ENCODE data around the gene RBM8A. TPM values are rescaled to one million over a fixed set of nuclear protein-coding genes. Genes with fewer than 3 reads are reported as not detected.

RBM8A gene
- total RNA-seq, 1 donor from 2014 or later = 178 TPM

DNA sequence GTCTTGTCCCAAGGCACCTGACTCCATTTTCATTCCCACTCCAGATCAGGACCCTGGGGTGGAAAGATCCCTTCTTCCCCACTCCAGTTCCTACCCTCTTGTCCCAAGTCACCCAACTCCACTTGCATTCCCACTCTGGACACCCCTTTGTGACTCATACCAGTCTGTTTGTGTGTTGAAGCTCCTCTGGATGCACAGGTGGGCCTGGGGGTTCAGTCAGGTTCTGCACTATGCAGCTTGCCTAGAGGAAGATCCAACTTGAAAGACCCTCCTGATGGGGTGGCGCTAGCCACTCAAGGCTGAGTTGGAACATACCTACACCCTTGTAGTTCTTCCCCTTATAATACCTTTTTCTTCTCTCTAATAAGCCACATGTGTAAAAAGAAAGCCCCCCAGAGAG is 31.8 kb downstream of the RBM8A start:
- TF ChIP-seq, protein P1, sequence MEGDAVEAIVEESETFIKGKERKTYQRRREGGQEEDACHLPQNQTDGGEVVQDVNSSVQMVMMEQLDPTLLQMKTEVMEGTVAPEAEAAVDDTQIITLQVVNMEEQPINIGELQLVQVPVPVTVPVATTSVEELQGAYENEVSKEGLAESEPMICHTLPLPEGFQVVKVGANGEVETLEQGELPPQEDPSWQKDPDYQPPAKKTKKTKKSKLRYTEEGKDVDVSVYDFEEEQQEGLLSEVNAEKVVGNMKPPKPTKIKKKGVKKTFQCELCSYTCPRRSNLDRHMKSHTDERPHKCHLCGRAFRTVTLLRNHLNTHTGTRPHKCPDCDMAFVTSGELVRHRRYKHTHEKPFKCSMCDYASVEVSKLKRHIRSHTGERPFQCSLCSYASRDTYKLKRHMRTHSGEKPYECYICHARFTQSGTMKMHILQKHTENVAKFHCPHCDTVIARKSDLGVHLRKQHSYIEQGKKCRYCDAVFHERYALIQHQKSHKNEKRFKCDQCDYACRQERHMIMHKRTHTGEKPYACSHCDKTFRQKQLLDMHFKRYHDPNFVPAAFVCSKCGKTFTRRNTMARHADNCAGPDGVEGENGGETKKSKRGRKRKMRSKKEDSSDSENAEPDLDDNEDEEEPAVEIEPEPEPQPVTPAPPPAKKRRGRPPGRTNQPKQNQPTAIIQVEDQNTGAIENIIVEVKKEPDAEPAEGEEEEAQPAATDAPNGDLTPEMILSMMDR (IDR thresholded peaks at IDR 0.05) = no peak
- DNase-seq (no peak), ATAC-seq (ENCODE audit: low read depth) (no peak)
- Mint-ChIP-seq H3K36me3 (ENCODE audit: low read depth) (peaks cover 1% of the 10 kb centered on the region), H3K4me3 (no peak overlapping the region), H3K9me3 (no peaks in the 10 kb centered on the region), H3K4me1 (no peaks in the 10 kb centered on the region), H3K27me3 (no peaks in the 10 kb centered on the region), H3K27ac (no peak overlapping the region)
- intact Hi-C loops (cut with micrococcal nuclease) = no loop called here
- ChIA-PET POLR2A (interaction anchor here (0.6 to 1.2 kb wide), 2 partner anchors 9 to 32 kb away, joined by 4 to 5 read pairs; partner anchors contain the start of gene RBM8A), CTCF (interaction anchor here (0.6 to 1.5 kb wide), 2 partner anchors 13 to 69 kb away, joined by 3 to 4 read pairs; partner anchors contain the start of genes ANKRD34A and POLR3GL)

DNA sequence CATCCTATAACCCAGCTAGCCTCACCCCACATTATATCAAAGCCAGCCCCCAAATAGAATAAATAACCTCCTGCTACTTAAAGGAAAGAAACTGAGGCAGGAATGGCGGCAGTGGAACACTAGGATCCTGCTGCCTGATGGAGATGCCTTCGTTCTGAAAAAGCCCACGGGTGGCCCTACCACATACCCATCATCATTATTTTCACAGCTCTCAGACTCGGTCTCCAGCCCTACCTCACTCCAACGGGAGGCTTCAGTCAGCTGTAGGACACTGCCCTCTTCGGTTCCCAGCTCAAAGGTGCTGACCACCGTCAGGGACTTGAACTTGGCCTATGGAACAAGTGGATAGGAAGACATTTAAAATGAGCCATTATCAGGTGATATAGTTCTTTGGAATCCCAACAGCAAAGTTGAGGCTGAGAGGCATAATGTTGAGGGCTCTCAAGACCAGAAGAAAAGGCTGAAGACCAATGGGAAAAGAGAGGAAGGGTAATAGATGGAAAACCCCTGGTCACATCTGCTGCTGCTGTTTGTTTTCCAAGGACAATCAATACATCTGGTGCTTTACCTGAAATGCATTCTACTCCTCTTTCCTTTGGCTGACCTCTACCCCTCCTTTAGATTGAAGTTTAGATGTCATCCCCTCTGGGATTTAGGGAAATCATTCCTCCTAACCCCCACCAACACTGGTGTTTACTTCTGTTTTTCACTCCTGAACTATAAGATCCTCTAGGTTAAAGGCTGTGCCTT is 33.8 kb downstream of the RBM8A start:
- H3K27ac Mint-ChIP-seq = no peak overlapping the region
- H3K4me3 Mint-ChIP-seq = no peak overlapping the region
- no peaks in the 10 kb centered on the region for H3K9me3 Mint-ChIP-seq
- TF ChIP-seq, protein P1 (IDR thresholded peaks at IDR 0.05) = no peak
- intact Hi-C loops (cut with micrococcal nuclease) = loop anchor here (2.0 kb wide), 1 partner anchor 17 kb away; the partner anchor contains the start of gene ITGA10
- ChIA-PET POLR2A (no interaction called here), CTCF (interaction anchor here (0.8 to 2.4 kb wide), 3 partner anchors 16 to 118 kb away, joined by 4 to 12 read pairs (median 4); partner anchors contain the start of genes ITGA10 and PEX11B)
- no peak for ATAC-seq (ENCODE audit: low read depth)
- no peaks in the 10 kb centered on the region for H3K36me3 Mint-ChIP-seq (ENCODE audit: low read depth)
- no peak for DNase-seq
- H3K4me1 Mint-ChIP-seq = no peaks in the 10 kb centered on the region
- no peaks in the 10 kb centered on the region for H3K27me3 Mint-ChIP-seq

DNA sequence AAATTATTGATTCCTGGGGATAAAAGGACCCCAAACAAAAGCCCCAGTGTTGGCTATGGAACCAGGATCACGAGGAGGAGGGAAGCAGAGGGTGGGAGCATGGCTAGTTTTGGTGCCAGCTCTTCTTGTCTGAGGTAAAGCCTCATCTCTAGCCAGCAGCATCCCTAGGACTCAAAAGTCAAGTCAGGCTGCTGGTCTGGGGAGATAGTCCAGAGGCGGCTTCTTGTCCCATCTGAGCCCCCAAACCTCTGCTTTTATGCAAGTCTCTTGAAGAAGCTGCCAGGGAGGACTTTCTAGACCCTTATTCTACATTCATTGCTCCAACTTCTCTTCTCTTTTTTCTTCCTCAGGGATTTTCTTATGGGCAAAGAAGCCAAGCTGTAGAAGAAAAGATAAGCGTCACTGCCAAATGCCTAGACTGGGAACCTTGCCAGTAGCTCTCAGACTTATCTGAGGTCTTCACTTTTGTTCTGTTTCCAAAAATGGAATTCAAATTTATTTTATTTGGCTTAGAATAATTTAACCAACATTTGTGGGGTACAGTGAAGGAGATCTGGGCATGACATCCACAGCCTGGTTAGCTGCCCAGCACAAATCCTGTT is 34.7 kb downstream of the RBM8A start:
- CTCF ChIA-PET = interaction anchor here (0.8 to 2.4 kb wide), 10 partner anchors 13 to 119 kb away, joined by 3 to 12 read pairs (median 4); partner anchors contain the start of genes ITGA10, NUDT17, PEX11B and PIAS3
- TF ChIP-seq, protein P1 (IDR thresholded peaks at IDR 0.05) = no peak
- Mint-ChIP-seq H3K36me3 (ENCODE audit: low read depth) (no peaks in the 10 kb centered on the region), H3K4me3 (no peak overlapping the region), H3K27ac (no peak overlapping the region), H3K9me3 (no peaks in the 10 kb centered on the region), H3K4me1 (no peaks in the 10 kb centered on the region), H3K27me3 (no peaks in the 10 kb centered on the region)
- intact Hi-C loops (cut with micrococcal nuclease) = loop anchor here (2.0 kb wide), 1 partner anchor 18 kb away; the partner anchor contains the start of gene ITGA10
- POLR2A ChIA-PET = interaction anchor here (0.5 to 1.3 kb wide), 3 partner anchors 26 to 37 kb away, joined by 3 read pairs; partner anchors contain the start of genes PEX11B and RBM8A
- ATAC-seq (ENCODE audit: low read depth) (no peak), DNase-seq (no peak)

DNA sequence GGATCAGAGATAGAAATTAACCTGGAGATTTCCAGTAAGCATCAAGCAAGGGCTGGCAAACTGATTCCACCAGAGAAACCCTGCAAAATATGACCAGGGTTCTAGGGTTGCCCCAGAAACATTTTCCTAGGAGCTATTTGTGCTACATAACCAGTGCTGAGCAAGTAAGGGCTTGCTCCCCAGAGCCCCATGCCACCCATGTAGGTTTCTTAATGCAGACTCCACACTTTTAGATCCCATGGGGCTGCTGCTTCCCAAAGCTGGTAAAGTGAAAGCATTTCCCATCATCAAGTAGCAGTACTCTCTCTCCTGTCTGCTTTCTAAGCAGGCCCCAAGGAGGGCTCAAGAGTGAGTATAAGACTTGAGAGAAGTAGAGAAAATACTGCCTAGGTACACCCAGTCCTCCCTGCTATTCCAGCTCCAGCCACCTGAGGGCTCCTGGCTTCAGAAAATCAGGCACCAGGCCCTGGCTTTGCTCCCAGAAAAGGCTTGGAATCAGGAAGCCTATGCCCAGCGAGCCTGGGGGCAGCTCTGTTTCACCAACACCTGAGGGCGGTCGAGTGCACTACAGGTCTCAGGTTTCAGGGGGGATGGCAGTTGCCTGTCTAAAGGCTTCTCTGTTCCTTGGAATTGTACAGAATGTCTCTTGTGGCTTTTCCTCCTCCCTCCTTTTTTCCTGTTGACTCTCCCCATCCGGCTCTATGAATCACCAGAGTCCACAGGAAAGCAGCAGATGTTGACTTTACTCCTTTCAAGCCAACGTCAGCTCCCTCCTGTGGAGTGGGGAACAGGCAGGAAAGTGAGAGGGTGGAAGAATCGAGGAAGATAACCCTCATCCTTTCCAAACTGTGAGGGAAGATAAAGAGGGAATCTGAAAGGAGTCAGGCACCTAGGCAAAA is 35.4 kb downstream of the RBM8A start:
- ChIA-PET POLR2A (interaction anchor here (0.5 to 1.3 kb wide), 5 partner anchors 26 to 114 kb away, joined by 3 read pairs; partner anchors contain the start of genes PEX11B and RBM8A), CTCF (interaction anchor here (0.8 to 2.4 kb wide), 13 partner anchors 13 to 120 kb away, joined by 3 to 12 read pairs (median 4); partner anchors contain the start of genes ANKRD34A, NUDT17, PIAS3 and POLR3GL)
- H3K27me3 Mint-ChIP-seq = no peaks in the 10 kb centered on the region
- TF ChIP-seq, protein P1 (IDR thresholded peaks at IDR 0.05) = no peak
- ATAC-seq (ENCODE audit: low read depth) (peak; percentile 75), DNase-seq (peak; percentile 35)
- H3K36me3 Mint-ChIP-seq (ENCODE audit: low read depth) = no peaks in the 10 kb centered on the region
- no peaks in the 10 kb centered on the region for H3K4me1 Mint-ChIP-seq
- H3K9me3 Mint-ChIP-seq = no peaks in the 10 kb centered on the region
- H3K27ac Mint-ChIP-seq = no peak overlapping the region
- intact Hi-C loops (cut with micrococcal nuclease) = loop anchor here (1.0 to 2.0 kb wide), 2 partner anchors 19 to 121 kb away; partner anchors contain the start of gene ITGA10
- H3K4me3 Mint-ChIP-seq = no peak overlapping the region

Measured in activated B cell treated with CpG ODN at 0.5 μM for 24 hours (primary cell).